HepG2 (cell line): ENCODE results near the gene SLC2A6. TPM values are rescaled to one million over a fixed set of nuclear protein-coding genes. Genes with fewer than 3 reads are reported as not detected.

Experiments used
- ATAC-seq: fragments of 200-7000 bp; cut with Tn5 transposase; 3 replicates; pipeline ENCODE4 v1.9.1; 2020; ENCODE audit warnings: mild to moderate bottlenecking, moderate library complexity
- BruUV-seq: library from RNA; stranded (reverse); fragments of 400-500 nt; replicated peaks from 2 replicates; lab custom pipeline; 2021; lab: Mats Ljungman, UMichigan
- CTCF ChIA-PET: fragments of 300-600 bp; formaldehyde crosslinking; extraction: SDS; loops from one replicate; lab custom pipeline; 2021; ENCODE audit warnings: low total read pairs, inconsistent platforms, low intra/inter-chr PET ratio; lab: Yijun Ruan, JAX
- POLR2A ChIA-PET: fragments of 350-600 bp; sonication (Branson Sonifier 250); formaldehyde crosslinking; loops from one replicate; lab custom pipeline; 2020; ENCODE audit warnings: antibody characterized with exemption, inconsistent platforms; lab: Yijun Ruan, JAX
- DNase-seq: peaks from one replicate; pipeline ENCODE4 v3.0.0-alpha.2; 2015; ENCODE audit warnings: low spot score
- FAIRE-seq: peaks from 3 replicates; lab custom pipeline; 2011; peaks lifted over from hg19 to GRCh38; lab: Jason Lieb, UNC
- H2AFZ ChIP-seq: one replicate; pipeline ENCODE4 v1.6.1; 2011; ENCODE audit warnings: low read length, inconsistent platforms
- H3K27ac ChIP-seq: fragments of 300-600 bp; 3 replicates; pipeline ENCODE4 v1.8.0; 2011; ENCODE audit warnings: mixed run types, mild to moderate bottlenecking, mixed read lengths, low read length, inconsistent platforms; ENCODE audit not compliant: insufficient read depth; ENCODE audit errors: extremely low read length
- H3K27me3 ChIP-seq, 2 experiments: fragments of 200-600 bp in 1 of 2; 2 replicates in 1 of 2; 3 replicates in 1 of 2; pipeline versions ENCODE4 v1.6.0 to v1.8.0; 2011; ENCODE audit warnings: low read length in 2 of 2, mild to moderate bottlenecking in 2 of 2, moderate library complexity in 2 of 2, inconsistent platforms in 1 of 2; ENCODE audit not compliant: insufficient read depth in 2 of 2, control insufficient read depth in 1 of 2
- H3K36me3 ChIP-seq, 2 experiments: fragments of 200-600 bp in 1 of 2; replicated peaks in 1 of 2; 2 replicates in 1 of 2; 3 replicates in 1 of 2; pipeline versions ENCODE4 v1.5.1 to v1.8.0; 2011; ENCODE audit warnings: low read length in 2 of 2, inconsistent platforms in 1 of 2; ENCODE audit not compliant: insufficient read depth in 2 of 2, control insufficient read depth in 1 of 2
- H3K4me1 ChIP-seq: 2 replicates; pipeline ENCODE4 v1.5.1; 2012; ENCODE audit warnings: low read length, inconsistent platforms; ENCODE audit not compliant: insufficient read depth
- H3K4me2 ChIP-seq: 2 replicates; pipeline ENCODE4 v1.6.0; 2011; ENCODE audit warnings: low read depth, low read length, inconsistent platforms
- H3K4me3 ChIP-seq, 3 experiments: fragments of 200-600 bp in 1 of 3; sonication (generic), shearing (Covaris generic) in 1 of 3; replicated peaks in 1 of 3; 2 replicates each; pipeline ENCODE4 v1.5.1; 2011 to 2016; ENCODE audit warnings: low read length in 3 of 3, inconsistent platforms in 2 of 3, low read depth in 2 of 3, mild to moderate bottlenecking in 2 of 3, control low read depth in 1 of 3, mixed read lengths in 1 of 3; ENCODE audit not compliant: insufficient read depth in 1 of 3
- H3K79me2 ChIP-seq: one replicate; pipeline ENCODE4 v1.6.1; 2011; ENCODE audit warnings: low read length, inconsistent platforms; ENCODE audit not compliant: insufficient read depth
- H3K9ac ChIP-seq: 2 replicates; pipeline ENCODE4 v1.6.0; 2011; ENCODE audit warnings: mild to moderate bottlenecking, low read depth, low read length, inconsistent platforms; ENCODE audit not compliant: insufficient read depth
- H3K9me3 ChIP-seq: 2 replicates; pipeline ENCODE4 v1.5.1; 2012; ENCODE audit warnings: mild to moderate bottlenecking, low read length
- H4K20me1 ChIP-seq: 2 replicates; pipeline ENCODE4 v1.6.0; 2011; ENCODE audit warnings: inconsistent platforms, mild to moderate bottlenecking, low read length, moderate library complexity; ENCODE audit not compliant: insufficient read depth
- EZH2 ChIP-seq: conservative IDR thresholded peaks from 2 replicates; pipeline ENCODE4 v1.6.1; 2012; ENCODE audit warnings: mild to moderate bottlenecking, low read depth, low read length, moderate library complexity
- HOXA3 ChIP-seq: sonication (generic); formaldehyde crosslinking; IDR thresholded peaks from 2 replicates; pipeline ENCODE4 v1.5.0; 2020; ENCODE audit warnings: missing genetic modification reagents
- MEF2D ChIP-seq: sonication (generic); formaldehyde crosslinking; IDR thresholded peaks from 2 replicates; pipeline ENCODE4 v1.5.1; 2020; ENCODE audit warnings: mild to moderate bottlenecking, missing genetic modification reagents
- NR1H2 ChIP-seq: sonication (generic); formaldehyde crosslinking; IDR thresholded peaks from 2 replicates; pipeline ENCODE4 v1.8.1; 2022; ENCODE audit warnings: low read depth, missing genetic modification reagents, borderline replicate concordance
- YEATS2 ChIP-seq: sonication (generic); formaldehyde crosslinking; IDR thresholded peaks from 2 replicates; pipeline ENCODE4 v1.4.0; 2020; ENCODE audit warnings: missing genetic modification reagents, borderline replicate concordance
- ZBTB2 ChIP-seq: sonication (generic); formaldehyde crosslinking; IDR thresholded peaks from 2 replicates; pipeline ENCODE4 v1.8.0; 2022; ENCODE audit warnings: low read depth, missing genetic modification reagents
- ZBTB40 ChIP-seq, 2 experiments: fragments of 450-650 bp in 1 of 2; sonication (generic) in 1 of 2; formaldehyde crosslinking in 1 of 2; IDR thresholded peaks; 2 replicates each; pipeline versions ENCODE4 v1.6.1 to v1.8.0; 2016 to 2022; ENCODE audit warnings: antibody characterized with exemption in 1 of 2, mild to moderate bottlenecking in 1 of 2, missing genetic modification reagents in 1 of 2
- ZNF562 ChIP-seq: sonication (generic); formaldehyde crosslinking; IDR thresholded peaks from 2 replicates; pipeline ENCODE4 v1.8.0; 2022; ENCODE audit warnings: missing genetic modification reagents, borderline replicate concordance
- WGBS: methylation state at CpG from one replicate; pipeline ENCODE4 v1.1.6; 2017; ENCODE audit warnings: low lambda C conversion rate; 5-methylcytosine and 5-hydroxymethylcytosine counted together
- in situ Hi-C: cut with HindIII; loops from 2 replicates; pipeline ENCODE4 v1.10.0; 2017; ENCODE audit warnings: low pct_unique_long_range_greater_than_20kb; ENCODE audit not compliant: extremely low pct_ligation_motif_present
- intact Hi-C: fragments of 100-400 bp; cut with micrococcal nuclease; formaldehyde crosslinking; loops from one replicate; pipeline ENCODE4 v1.10.0; 2022; ENCODE audit not compliant: unreplicated experiment
- polyA plus RNA-seq, 8 experiments: library from polyadenylated mRNA; depleted of rRNA in 3 of 8; stranded (reverse) in 7 of 8; unstranded in 1 of 8; fragments of >200 nt; fragmentation: Illumina TruSeq in 4 of 8; extraction: Trizol in 4 of 8; gene quantifications; 2 replicates each; pipeline versions ENCODE4 v1.2.1 to v1.2.3, GENCODE V29; 2011 to 2016; ENCODE audit warnings: low read depth in 4 of 8, missing spikeins in 1 of 8, mixed read lengths in 1 of 8; ENCODE audit not compliant: insufficient read depth in 1 of 8
- total RNA-seq, 5 experiments: library from RNA; depleted of rRNA; stranded (reverse); fragments of >200 nt; fragmentation: Illumina TruSeq; extraction: Trizol; gene quantifications; 2 replicates each; pipeline ENCODE4 v1.2.3, GENCODE V29; 2016; ENCODE audit warnings: low read depth in 1 of 5

Gene SLC2A6
- total and polyA plus RNA-seq, 2 of the 13 experiments (the other 11 are each of a cell fraction or from before 2014, with no cell fraction given) = 4.1 to 15.0 TPM

- H3K9ac ChIP-seq = no peak overlapping the region
- H3K27me3 ChIP-seq = no peaks in the 10 kb centered on the region; a peak in 1 of 5 replicates
- H3K4me1 ChIP-seq = peaks cover 50% of the 10 kb centered on the region
- FAIRE-seq (no peak), DNase-seq (no peak), ATAC-seq (no peak)
- intact Hi-C loops (no loop called here), in situ Hi-C loops (no loop called here)
- ChIA-PET CTCF (no interaction called here), POLR2A (interaction anchor here (2.2 to 3.1 kb wide), 2 partner anchors 10 to 29 kb away, joined by 9 to 16 read pairs; no protein-coding TSS in a partner anchor)
- no peaks in the 10 kb centered on the region; the same call in 1 of the 2 replicates for H4K20me1 ChIP-seq
- no peaks in the 10 kb centered on the region for H3K9me3 ChIP-seq
- H3K36me3 ChIP-seq = no peaks in the 10 kb centered on the region; a peak in 1 of 5 replicates
- no peak overlapping the region for H3K27ac ChIP-seq
- H3K4me2 ChIP-seq = no peak overlapping the region
- no peak overlapping the region for H3K4me3 ChIP-seq
- peaks cover 14% of the 10 kb centered on the region for H3K79me2 ChIP-seq
- no TSS peak for BruUV-seq
- no peak overlapping the region for H2AFZ ChIP-seq
- no CpG with 5 or more reads among the region's 11 CpGs for WGBS
- TF ChIP-seq EZH2 = no peak
- no peak for TF ChIP-seq YEATS2
- TF ChIP-seq ZNF562 (CRISPR knock-in tag) = no peak
- TF ChIP-seq ZBTB2 (CRISPR knock-in tag) = no peak
- no peak for TF ChIP-seq HOXA3 (CRISPR knock-in tag)
- TF ChIP-seq NR1H2 = no peak
Measured at GRCh38 chr9:133457748-133458147, 21.2 kb downstream of the SLC2A6 start.

GRCh38 chr9:133457233-133457632 lies 21.7 kb downstream of the SLC2A6 start:
- peak; percentile 20 for DNase-seq
- BruUV-seq = no TSS peak
- Histone ChIP-seq H3K27ac (no peak overlapping the region), H4K20me1 (no peaks in the 10 kb centered on the region), H3K4me1 (peaks cover 45% of the 10 kb centered on the region), H3K79me2 (peaks cover 14% of the 10 kb centered on the region), H3K9ac (no peak overlapping the region), H3K4me2 (no peak overlapping the region), H3K27me3 (no peaks in the 10 kb centered on the region; a peak in 1 of 5 replicates), H2AFZ (no peak overlapping the region), H3K4me3 (no peak overlapping the region), H3K36me3 (no peaks in the 10 kb centered on the region; a peak in 1 of 5 replicates), H3K9me3 (no peaks in the 10 kb centered on the region)
- no peak for ATAC-seq
- no peak for FAIRE-seq
- POLR2A ChIA-PET = no interaction called here
- in situ Hi-C loops = no loop called here
- intact Hi-C loops = no loop called here
- CTCF ChIA-PET = no interaction called here
- TF ChIP-seq MEF2D (CRISPR knock-in tag) = no peak
- no peak for TF ChIP-seq ZBTB40 (IDR thresholded peaks at IDR 0.05)
- no peak for TF ChIP-seq ZBTB40 (CRISPR knock-in tag; IDR thresholded peaks at IDR 0.05)
- WGBS = 52% methylated on average over 3 of the region's 13 CpGs
